ENCODE measurements around the gene NOTO.
A peak's percentile ranks its signal among the peaks of the same experiment; 100 is the strongest.

Gene NOTO

DNA sequence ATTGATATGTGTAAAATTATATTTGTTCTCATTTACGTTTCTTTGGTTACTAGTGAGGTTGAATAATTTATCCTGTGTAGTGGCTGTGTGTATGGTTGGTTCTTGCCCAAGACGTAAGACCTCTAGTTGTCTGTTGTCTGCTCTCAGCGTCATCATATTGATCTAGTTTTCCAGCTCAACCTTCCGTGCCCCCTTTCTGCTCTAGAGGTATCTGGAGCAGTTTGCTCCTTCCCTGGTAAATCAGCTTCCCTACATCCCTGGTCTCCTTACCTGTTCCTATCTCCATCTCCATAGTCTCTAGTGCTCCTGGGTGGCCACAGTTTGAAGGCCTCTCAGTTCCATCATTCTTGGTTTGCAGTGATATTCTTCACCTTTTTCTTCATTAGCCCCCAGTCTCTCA, 12.9 kb downstream of the NOTO start:
- H3K27ac ChIP-seq (ENCODE audit: low read length) = no peak overlapping the region
- ATAC-seq (ENCODE audit: insufficient read depth, low read depth) (no peak), DNase-seq (no peak)
- no peaks in the 10 kb centered on the region for H3K9me3 ChIP-seq (ENCODE audit: insufficient read depth, low read length, severe bottlenecking)
- no peak overlapping the region for H2AFZ ChIP-seq (ENCODE audit: low read depth, low read length)
- peaks cover 54% of the 10 kb centered on the region for H3K79me2 ChIP-seq (ENCODE audit: insufficient read depth, low read length)
- peak overlapping the region; percentile 64 to 82; a peak in 3 of 4 replicates for H3K4me3 ChIP-seq (ENCODE audit: low read depth in 1 of 2, low read length in 2 of 2)
- peaks cover 18% of the 10 kb centered on the region; the same call in 1 of the 2 replicates for H4K20me1 ChIP-seq (ENCODE audit: insufficient read depth, low read length)
- H3K9ac ChIP-seq (ENCODE audit: low read depth, low read length) = peak overlapping the region; percentile 81
- H3K4me1 ChIP-seq (ENCODE audit: insufficient read depth, low read length) = peaks cover 34% of the 10 kb centered on the region
- H3K36me3 ChIP-seq (ENCODE audit: insufficient read depth, low read length) = peaks cover 22% of the 10 kb centered on the region
- no peaks in the 10 kb centered on the region for H3K27me3 ChIP-seq (ENCODE audit: insufficient read depth, low read length, poor library complexity)
- TF ChIP-seq EZH2 (IDR thresholded peaks at IDR 0.05; ENCODE audit: borderline replicate concordance, low read depth, low read length, severe bottlenecking) = no peak
- TF ChIP-seq, protein P1, sequence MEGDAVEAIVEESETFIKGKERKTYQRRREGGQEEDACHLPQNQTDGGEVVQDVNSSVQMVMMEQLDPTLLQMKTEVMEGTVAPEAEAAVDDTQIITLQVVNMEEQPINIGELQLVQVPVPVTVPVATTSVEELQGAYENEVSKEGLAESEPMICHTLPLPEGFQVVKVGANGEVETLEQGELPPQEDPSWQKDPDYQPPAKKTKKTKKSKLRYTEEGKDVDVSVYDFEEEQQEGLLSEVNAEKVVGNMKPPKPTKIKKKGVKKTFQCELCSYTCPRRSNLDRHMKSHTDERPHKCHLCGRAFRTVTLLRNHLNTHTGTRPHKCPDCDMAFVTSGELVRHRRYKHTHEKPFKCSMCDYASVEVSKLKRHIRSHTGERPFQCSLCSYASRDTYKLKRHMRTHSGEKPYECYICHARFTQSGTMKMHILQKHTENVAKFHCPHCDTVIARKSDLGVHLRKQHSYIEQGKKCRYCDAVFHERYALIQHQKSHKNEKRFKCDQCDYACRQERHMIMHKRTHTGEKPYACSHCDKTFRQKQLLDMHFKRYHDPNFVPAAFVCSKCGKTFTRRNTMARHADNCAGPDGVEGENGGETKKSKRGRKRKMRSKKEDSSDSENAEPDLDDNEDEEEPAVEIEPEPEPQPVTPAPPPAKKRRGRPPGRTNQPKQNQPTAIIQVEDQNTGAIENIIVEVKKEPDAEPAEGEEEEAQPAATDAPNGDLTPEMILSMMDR (IDR thresholded peaks at IDR 0.05; ENCODE audit: borderline replicate concordance, extremely low read depth, low read length, poor library complexity, severe bottlenecking) = no peak
- H3K4me2 ChIP-seq (ENCODE audit: insufficient read depth, low read length) = peak overlapping the region; percentile 87

DNA sequence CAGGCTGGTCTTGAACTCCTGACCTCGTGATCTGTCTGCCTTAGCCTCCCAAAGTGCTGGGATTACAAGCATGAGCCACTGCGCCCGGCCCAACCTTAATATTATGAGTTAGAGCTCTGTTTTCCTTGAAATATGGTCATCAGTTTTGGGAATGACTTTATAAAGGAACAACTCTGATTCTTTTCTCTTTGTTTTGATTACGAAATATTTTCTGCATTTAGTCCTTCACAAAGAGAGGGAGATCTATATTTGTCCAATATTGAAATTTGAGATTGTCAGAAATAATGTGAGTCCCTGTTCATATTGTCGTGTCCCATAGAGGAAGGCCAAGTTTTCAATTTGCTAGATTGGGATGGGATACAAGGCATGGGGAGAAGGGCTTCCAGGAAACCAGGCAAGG, 14.8 kb downstream of the NOTO start:
- Histone ChIP-seq H3K36me3 (ENCODE audit: insufficient read depth, low read length) (peaks cover 40% of the 10 kb centered on the region), H3K79me2 (ENCODE audit: insufficient read depth, low read length) (peaks cover 54% of the 10 kb centered on the region), H4K20me1 (ENCODE audit: insufficient read depth, low read length) (peaks cover 18% of the 10 kb centered on the region; the same call in 1 of the 2 replicates), H3K4me1 (ENCODE audit: insufficient read depth, low read length) (peaks cover 33% of the 10 kb centered on the region), H3K4me3 (ENCODE audit: low read depth in 1 of 2, low read length in 2 of 2) (no peak overlapping the region), H3K9me3 (ENCODE audit: insufficient read depth, low read length, severe bottlenecking) (no peaks in the 10 kb centered on the region), H3K4me2 (ENCODE audit: insufficient read depth, low read length) (no peak overlapping the region), H3K27ac (ENCODE audit: low read length) (no peak overlapping the region), H3K27me3 (ENCODE audit: insufficient read depth, low read length, poor library complexity) (no peaks in the 10 kb centered on the region), H3K9ac (ENCODE audit: low read depth, low read length) (no peak overlapping the region), H2AFZ (ENCODE audit: low read depth, low read length) (no peak overlapping the region)
- TF ChIP-seq, protein P1 (IDR thresholded peaks at IDR 0.05; ENCODE audit: borderline replicate concordance, extremely low read depth, low read length, poor library complexity, severe bottlenecking) = no peak
- TF ChIP-seq EZH2 (IDR thresholded peaks at IDR 0.05; ENCODE audit: borderline replicate concordance, low read depth, low read length, severe bottlenecking) = no peak
- DNase-seq (no peak), ATAC-seq (ENCODE audit: insufficient read depth, low read depth) (no peak)

DNA sequence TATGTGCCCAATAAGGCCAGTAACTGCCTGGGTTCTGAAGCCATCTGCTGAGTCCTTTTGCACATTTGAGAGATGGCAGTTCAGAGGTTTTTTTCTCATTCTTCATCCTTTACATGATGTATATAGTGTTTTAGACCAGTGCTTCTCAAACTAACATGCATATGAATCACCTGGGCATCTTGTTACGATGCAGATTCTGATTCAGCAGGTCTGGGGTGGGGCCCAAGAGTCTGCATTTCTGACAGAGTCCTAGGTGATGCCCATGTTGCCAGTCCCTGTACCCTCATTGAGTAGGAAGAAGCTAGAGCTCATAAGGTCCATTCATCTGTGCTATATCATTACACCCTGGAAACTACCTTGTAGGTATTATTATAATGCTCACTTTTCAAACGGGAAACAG, 15.5 kb downstream of the NOTO start:
- no peaks in the 10 kb centered on the region for H3K9me3 ChIP-seq (ENCODE audit: insufficient read depth, low read length, severe bottlenecking)
- ATAC-seq (ENCODE audit: insufficient read depth, low read depth) = no peak
- H3K79me2 ChIP-seq (ENCODE audit: insufficient read depth, low read length) = peaks cover 54% of the 10 kb centered on the region
- H3K27me3 ChIP-seq (ENCODE audit: insufficient read depth, low read length, poor library complexity) = no peaks in the 10 kb centered on the region
- peaks cover 26% of the 10 kb centered on the region for H3K4me1 ChIP-seq (ENCODE audit: insufficient read depth, low read length)
- H3K4me3 ChIP-seq (ENCODE audit: low read depth in 1 of 2, low read length in 2 of 2) = no peak overlapping the region
- peaks cover 18% of the 10 kb centered on the region; the same call in 1 of the 2 replicates for H4K20me1 ChIP-seq (ENCODE audit: insufficient read depth, low read length)
- H2AFZ ChIP-seq (ENCODE audit: low read depth, low read length) = no peak overlapping the region
- no peak overlapping the region for H3K9ac ChIP-seq (ENCODE audit: low read depth, low read length)
- TF ChIP-seq, protein P1 (IDR thresholded peaks at IDR 0.05; ENCODE audit: borderline replicate concordance, extremely low read depth, low read length, poor library complexity, severe bottlenecking) = no peak
- TF ChIP-seq EZH2 (IDR thresholded peaks at IDR 0.05; ENCODE audit: borderline replicate concordance, low read depth, low read length, severe bottlenecking) = no peak
- H3K4me2 ChIP-seq (ENCODE audit: insufficient read depth, low read length) = no peak overlapping the region
- peaks cover 46% of the 10 kb centered on the region for H3K36me3 ChIP-seq (ENCODE audit: insufficient read depth, low read length)
- H3K27ac ChIP-seq (ENCODE audit: low read length) = no peak overlapping the region
- DNase-seq = no peak

DNA sequence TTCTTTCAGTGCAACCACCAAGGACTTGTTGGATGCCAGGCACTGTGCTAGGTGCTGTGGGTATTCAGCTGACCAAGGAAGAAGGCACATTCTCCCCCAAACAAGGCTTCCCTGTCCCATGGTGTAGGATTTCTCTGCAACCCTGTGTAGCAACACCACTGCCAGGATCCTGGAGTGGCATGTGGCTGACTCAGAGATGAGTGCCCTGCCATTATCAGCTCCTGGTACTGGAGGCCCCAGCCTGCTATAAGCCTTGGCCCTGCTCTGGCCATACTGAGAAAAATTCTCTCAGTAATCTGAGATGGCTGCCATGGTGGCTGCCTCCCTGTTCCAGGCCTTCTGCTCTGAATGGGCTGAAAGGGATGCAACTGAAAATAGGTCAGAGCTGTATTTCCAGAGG, 15.9 kb downstream of the NOTO start:
- Histone ChIP-seq H3K27ac (ENCODE audit: low read length) (no peak overlapping the region), H3K27me3 (ENCODE audit: insufficient read depth, low read length, poor library complexity) (no peaks in the 10 kb centered on the region), H3K4me3 (ENCODE audit: low read depth in 1 of 2, low read length in 2 of 2) (no peak overlapping the region), H3K9me3 (ENCODE audit: insufficient read depth, low read length, severe bottlenecking) (no peaks in the 10 kb centered on the region), H3K36me3 (ENCODE audit: insufficient read depth, low read length) (peaks cover 51% of the 10 kb centered on the region), H4K20me1 (ENCODE audit: insufficient read depth, low read length) (peaks cover 19% of the 10 kb centered on the region; the same call in 1 of the 2 replicates), H3K4me2 (ENCODE audit: insufficient read depth, low read length) (no peak overlapping the region), H3K79me2 (ENCODE audit: insufficient read depth, low read length) (peaks cover 54% of the 10 kb centered on the region), H2AFZ (ENCODE audit: low read depth, low read length) (no peak overlapping the region), H3K9ac (ENCODE audit: low read depth, low read length) (no peak overlapping the region), H3K4me1 (ENCODE audit: insufficient read depth, low read length) (peaks cover 22% of the 10 kb centered on the region)
- ATAC-seq (ENCODE audit: insufficient read depth, low read depth) = no peak
- no peak for TF ChIP-seq EZH2 (IDR thresholded peaks at IDR 0.05; ENCODE audit: borderline replicate concordance, low read depth, low read length, severe bottlenecking)
- TF ChIP-seq, protein P1 (IDR thresholded peaks at IDR 0.05; ENCODE audit: borderline replicate concordance, extremely low read depth, low read length, poor library complexity, severe bottlenecking) = no peak
- DNase-seq = no peak

Measured in DND-41 (cell line).